Posterior cingulate gyrus (tissue), 11 donors: ENCODE results near the gene PLCB4.
"Not testable (repeated sequence)": the region's sequence is repeated elsewhere in the genome, so short reads cannot be mapped to it uniquely, and the experiment has no call there.

ENCODE experiments used
- DNase-seq, 10 donors: peaks; one replicate each; pipeline versions ENCODE4 v3.0.0 to v3.0.0-alpha.2; 2020 to 2021; ENCODE audit warnings: mixed read lengths in 3 of 10
- intact Hi-C: fragments of 100-400 bp; cut with DNase I; formaldehyde crosslinking; loops from one replicate; pipeline ENCODE4 v1.15.1; 2023

PLCB4 gene

GRCh38 chr20:9068841-9069663, at the start of gene PLCB4:
TSS of gene PLCB4 (plus strand) at chr20:9069087. CDS start at chr20:9307815, 238,728 bp downstream.
- peak in 9 of 10 donors; percentile 18 to 89 (median 33) for DNase-seq
- intact Hi-C loops = no loop called here

- intact Hi-C loops = no loop called here
- no peak for DNase-seq
These were observed 49.1 kb upstream of the PLCB4 start for GRCh38 chr20:9019833-9020232.

- no peak for DNase-seq
- intact Hi-C loops = no loop called here
These were observed 47.7 kb upstream of the PLCB4 start for GRCh38 chr20:9021216-9021615.

- intact Hi-C loops = no loop called here
- DNase-seq = no peak
These were observed 47.2 kb upstream of the PLCB4 start for GRCh38 chr20:9021699-9022098.

GRCh38 chr20:9022376-9022775, 46.5 kb upstream of the PLCB4 start:
- no peak for DNase-seq
- intact Hi-C loops = no loop called here

- intact Hi-C loops = no loop called here
- DNase-seq = no peak
These were observed 44.3 kb upstream of the PLCB4 start for GRCh38 chr20:9024606-9025005.

- intact Hi-C loops = no loop called here
These were observed 43.9 kb upstream of the PLCB4 start for GRCh38 chr20:9025011-9025410.

GRCh38 chr20:9025643-9026042, 43.2 kb upstream of the PLCB4 start:
- intact Hi-C loops = no loop called here
- DNase-seq = no peak

More at GRCh38 chr20:9025011-9025410, 43.9 kb upstream of the PLCB4 start:
- no peak for DNase-seq

GRCh38 chr20:9027626-9028025, 41.3 kb upstream of the PLCB4 start:
- DNase-seq = no peak
- intact Hi-C loops = no loop called here

- DNase-seq = no peak
- intact Hi-C loops = no loop called here
These were observed 40.5 kb upstream of the PLCB4 start for GRCh38 chr20:9028419-9028818.

- no peak for DNase-seq
- intact Hi-C loops = no loop called here
These were observed 36.9 kb upstream of the PLCB4 start for GRCh38 chr20:9031991-9032390.

GRCh38 chr20:9032758-9033157, 36.1 kb upstream of the PLCB4 start:
- intact Hi-C loops = no loop called here
- DNase-seq = no peak

- intact Hi-C loops = no loop called here
- DNase-seq = no peak
These were observed 33.8 kb upstream of the PLCB4 start for GRCh38 chr20:9035126-9035525.

- intact Hi-C loops = no loop called here
- no peak for DNase-seq
These were observed 32.3 kb upstream of the PLCB4 start for GRCh38 chr20:9036593-9036992.

- intact Hi-C loops = no loop called here
- no peak for DNase-seq
These were observed 29.9 kb upstream of the PLCB4 start for GRCh38 chr20:9038791-9039535.

GRCh38 chr20:9040863-9041524, 27.9 kb upstream of the PLCB4 start:
- intact Hi-C loops = no loop called here
- no peak for DNase-seq

GRCh38 chr20:9043364-9043763, 25.5 kb upstream of the PLCB4 start:
- DNase-seq = no peak
- intact Hi-C loops = no loop called here

GRCh38 chr20:9047928-9048327, 21.0 kb upstream of the PLCB4 start:
- intact Hi-C loops, DNase-seq: not testable (repeated sequence)

- intact Hi-C loops = no loop called here
- DNase-seq = no peak
These were observed 17.4 kb upstream of the PLCB4 start for GRCh38 chr20:9051508-9051907.

- no peak for DNase-seq
- intact Hi-C loops = no loop called here
These were observed 16.8 kb upstream of the PLCB4 start for GRCh38 chr20:9052136-9052535.

GRCh38 chr20:9053108-9053507, 15.8 kb upstream of the PLCB4 start:
- intact Hi-C loops = no loop called here
- no peak for DNase-seq
